ENCODE results near the gene IL17D. TPM values are rescaled to one million over a fixed set of nuclear protein-coding genes. Genes with fewer than 3 reads are reported as not detected.

IL17D gene
- total RNA-seq, 2 experiments from 2014 or later = 0.12 TPM; not detected in 1

DNA sequence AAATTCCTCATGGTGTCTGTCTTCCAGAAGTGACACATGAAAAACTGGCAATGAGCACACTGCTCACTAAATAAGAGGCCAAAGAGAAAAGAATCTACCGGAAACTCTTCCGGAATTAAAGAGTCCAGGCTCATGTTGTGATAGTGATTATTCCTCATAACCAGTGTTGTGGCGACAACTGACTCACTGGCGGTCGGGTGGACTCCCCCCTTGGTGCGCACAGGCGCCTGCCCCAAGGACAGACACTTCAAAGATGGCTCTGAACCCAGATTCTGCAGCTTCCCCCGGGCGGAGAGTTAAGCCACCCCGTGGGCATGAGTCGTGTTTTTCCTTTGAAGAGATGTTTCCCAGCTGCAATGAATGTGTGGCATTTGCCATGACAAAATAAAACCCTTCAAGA, 10.3 kb downstream of the IL17D start:
- Mint-ChIP-seq H3K36me3 (no peaks in the 10 kb centered on the region), H3K27ac (no peak overlapping the region), H3K4me3 (no peak overlapping the region), H3K9me3 (no peaks in the 10 kb centered on the region), H3K27me3 (peaks cover 10% of the 10 kb centered on the region), H3K4me1 (ENCODE audit: low read depth) (peaks cover 6% of the 10 kb centered on the region)
- intact Hi-C loops (cut with micrococcal nuclease) = no loop called here
- POLR2A ChIA-PET = no interaction called here
- no peak for DNase-seq
- CTCF ChIA-PET = interaction anchor here (0.6 to 2.1 kb wide), 4 partner anchors 73 to 227 kb away, joined by 4 to 11 read pairs (median 5); no protein-coding TSS in a partner anchor

DNA sequence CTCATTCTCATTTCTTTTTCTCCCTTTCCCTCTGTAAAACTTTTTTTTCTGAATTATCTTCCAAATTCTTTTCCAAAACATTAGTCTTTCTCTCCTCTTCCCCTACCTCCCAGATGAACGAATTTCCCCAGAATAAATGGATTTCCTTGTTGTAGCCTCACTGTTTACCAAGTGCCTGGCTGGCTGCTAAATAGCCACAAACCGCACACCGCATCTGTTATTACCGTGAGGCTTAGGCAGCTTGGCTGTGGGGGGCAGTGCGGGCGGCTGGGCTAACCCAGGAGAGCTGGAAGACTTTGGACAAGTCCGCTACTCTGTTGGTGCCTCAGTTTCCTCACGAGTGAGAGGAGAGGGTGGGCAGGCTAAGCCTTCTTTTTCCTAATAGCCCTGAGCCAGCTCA, 10.7 kb downstream of the IL17D start:
- H3K4me1 Mint-ChIP-seq (ENCODE audit: low read depth) = peaks cover 6% of the 10 kb centered on the region

DNA sequence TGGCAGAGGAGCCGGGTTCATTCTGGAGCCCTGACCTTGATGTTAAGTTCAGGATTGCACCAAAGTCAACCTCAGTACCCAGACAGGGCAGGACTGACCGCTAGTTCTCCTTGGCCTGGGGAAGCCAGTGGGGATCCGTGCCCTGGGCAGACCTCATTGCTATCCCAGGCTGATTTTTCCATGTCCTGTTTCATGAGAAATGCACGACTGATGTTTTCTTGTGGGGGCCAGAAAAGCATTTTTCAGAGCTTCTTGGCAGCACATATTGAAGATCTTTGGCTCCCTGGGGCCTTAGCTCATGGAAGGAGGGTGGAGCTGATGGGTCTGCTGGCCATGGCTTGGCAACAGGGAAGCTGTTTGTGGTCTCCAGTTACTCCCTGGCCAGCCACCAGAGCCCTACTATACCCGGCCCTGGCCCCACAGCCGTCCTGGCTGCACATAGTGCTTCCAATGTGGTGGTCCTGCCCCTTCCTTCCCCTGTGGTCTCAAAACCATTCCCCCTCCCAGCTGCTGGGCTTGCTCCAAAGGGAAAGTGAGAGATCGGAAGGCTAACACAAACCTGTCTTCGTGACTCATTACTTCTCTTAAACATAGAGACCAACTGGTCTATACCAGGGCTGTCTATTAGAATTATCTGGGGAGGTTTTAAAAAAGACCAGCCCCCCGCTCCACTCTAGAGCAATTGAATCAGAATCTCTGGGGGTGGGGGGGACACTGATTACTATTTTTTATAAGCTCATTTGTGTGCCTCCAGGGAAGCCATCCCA, 11.2 kb downstream of the IL17D start:
- Mint-ChIP-seq H3K27me3 (peaks cover 10% of the 10 kb centered on the region), H3K9me3 (no peaks in the 10 kb centered on the region), H3K36me3 (no peaks in the 10 kb centered on the region), H3K4me3 (no peak overlapping the region), H3K4me1 (ENCODE audit: low read depth) (peaks cover 6% of the 10 kb centered on the region), H3K27ac (no peak overlapping the region)
- DNase-seq = no peak
- intact Hi-C loops (cut with micrococcal nuclease) = no loop called here
- CTCF ChIA-PET = interaction anchor here (1.0 to 2.1 kb wide), 4 partner anchors 8 to 221 kb away, joined by 4 to 11 read pairs (median 5); no protein-coding TSS in a partner anchor
- POLR2A ChIA-PET = no interaction called here

More for the DNA sequence above, 10.7 kb downstream of the IL17D start:
- H3K9me3 Mint-ChIP-seq = no peaks in the 10 kb centered on the region
- no peak for DNase-seq
- peaks cover 10% of the 10 kb centered on the region for H3K27me3 Mint-ChIP-seq
- POLR2A ChIA-PET = no interaction called here
- CTCF ChIA-PET = interaction anchor here (1.4 to 2.1 kb wide), 3 partner anchors 114 to 221 kb away, joined by 4 to 11 read pairs (median 6); no protein-coding TSS in a partner anchor
- H3K27ac Mint-ChIP-seq = no peak overlapping the region
- intact Hi-C loops (cut with micrococcal nuclease) = no loop called here
- H3K4me3 Mint-ChIP-seq = no peak overlapping the region
- H3K36me3 Mint-ChIP-seq = no peaks in the 10 kb centered on the region

DNA sequence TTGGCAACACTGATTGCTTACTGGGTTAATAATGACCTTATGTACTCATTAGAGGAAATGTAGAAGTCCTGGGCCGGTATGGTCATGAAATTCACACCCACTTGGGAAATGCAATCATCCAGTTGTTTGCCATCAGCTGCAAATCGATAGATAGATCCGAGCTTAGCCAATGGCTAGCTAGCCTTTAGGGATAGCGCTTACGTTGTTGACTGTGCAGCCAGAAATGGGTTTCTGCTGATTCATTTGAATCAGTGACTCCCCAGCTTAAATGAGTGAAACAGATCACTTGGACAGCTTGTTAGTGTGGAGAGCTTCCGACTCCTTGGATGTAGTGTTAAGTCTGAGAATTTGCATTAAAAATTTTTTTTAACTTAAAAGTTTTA, 11.8 kb downstream of the IL17D start:
- no peak overlapping the region for H3K27ac Mint-ChIP-seq
- no peaks in the 10 kb centered on the region for H3K9me3 Mint-ChIP-seq
- DNase-seq = no peak
- intact Hi-C loops (cut with micrococcal nuclease) = no loop called here
- H3K4me1 Mint-ChIP-seq (ENCODE audit: low read depth) = peaks cover 6% of the 10 kb centered on the region
- no peaks in the 10 kb centered on the region for H3K36me3 Mint-ChIP-seq
- ChIA-PET CTCF (interaction anchor here (1.0 to 2.1 kb wide), 4 partner anchors 9 to 222 kb away, joined by 4 to 11 read pairs (median 5); no protein-coding TSS in a partner anchor), POLR2A (no interaction called here)
- H3K27me3 Mint-ChIP-seq = peaks cover 10% of the 10 kb centered on the region
- no peak overlapping the region for H3K4me3 Mint-ChIP-seq

DNA sequence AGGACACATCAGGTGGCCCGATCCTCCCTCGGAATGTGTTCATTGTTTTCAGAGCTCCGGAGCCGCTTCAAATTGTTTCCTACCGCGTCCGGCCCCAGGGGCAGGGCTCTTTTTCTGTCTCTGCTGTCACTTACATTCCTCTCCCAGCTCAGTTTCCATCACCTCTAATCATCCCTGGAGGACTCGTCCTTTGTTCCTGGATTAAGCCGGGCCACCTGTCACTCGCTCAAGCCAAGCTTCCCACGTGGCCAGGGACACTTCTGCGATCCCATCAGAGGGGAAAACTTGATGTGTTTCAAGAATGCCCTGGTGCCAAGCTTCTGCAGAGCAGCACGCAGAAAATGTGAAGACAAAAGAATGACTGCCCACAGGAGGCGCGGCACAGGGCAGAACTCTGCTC, 13.5 kb downstream of the IL17D start:
- intact Hi-C loops (cut with micrococcal nuclease) = no loop called here
- Mint-ChIP-seq H3K27ac (no peak overlapping the region), H3K4me1 (ENCODE audit: low read depth) (peaks cover 7% of the 10 kb centered on the region), H3K36me3 (no peaks in the 10 kb centered on the region), H3K4me3 (no peak overlapping the region), H3K9me3 (no peaks in the 10 kb centered on the region), H3K27me3 (peaks cover 11% of the 10 kb centered on the region)
- CTCF ChIA-PET = no interaction called here
- no peak for DNase-seq
- POLR2A ChIA-PET = interaction anchor here (0.8 kb wide), 1 partner anchor 19 kb away, joined by 3 read pairs; no protein-coding TSS in a partner anchor

DNA sequence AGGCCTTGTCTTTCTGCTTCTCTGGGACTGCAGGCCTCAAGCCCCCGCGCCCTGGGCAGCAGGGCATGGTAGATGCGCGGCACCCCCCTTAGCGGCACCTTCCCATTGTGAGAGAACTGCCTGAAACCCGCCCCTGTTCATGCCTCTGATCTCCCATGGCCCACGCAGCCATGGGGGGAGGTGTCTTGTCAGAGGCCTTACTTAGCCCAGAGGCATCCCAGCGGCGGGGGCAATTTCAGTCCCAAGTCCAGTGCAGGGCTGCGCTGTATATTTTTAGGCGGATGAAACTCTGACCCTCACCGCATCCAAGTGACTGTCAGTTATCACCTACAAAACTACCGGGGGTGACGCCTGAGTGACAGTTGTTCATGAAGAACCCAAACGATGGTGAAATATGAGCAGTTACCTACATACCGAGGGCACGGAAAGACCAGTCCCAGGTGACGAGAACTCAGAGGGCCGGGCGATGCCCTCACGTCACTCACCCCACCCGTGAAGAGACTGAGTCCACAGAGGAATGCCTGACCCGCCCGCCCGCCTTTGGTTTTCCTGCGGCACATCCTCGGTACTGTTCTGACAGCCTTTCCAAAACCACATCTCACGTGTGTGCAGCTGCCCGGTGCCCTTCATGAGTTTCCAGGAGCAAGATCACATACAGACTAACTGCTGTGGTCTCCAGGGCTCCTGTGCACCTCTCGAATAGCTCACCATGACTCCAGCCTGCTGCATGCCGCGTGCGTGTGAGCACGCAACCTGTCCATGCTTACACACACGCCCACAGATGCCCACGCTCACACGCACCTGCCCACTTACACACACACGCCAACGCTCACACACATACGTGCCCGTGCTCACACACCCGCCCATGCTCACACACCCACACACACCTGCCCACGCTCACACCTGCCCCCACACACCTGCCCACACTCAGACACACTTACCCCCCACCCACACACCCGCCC, 14.4 kb downstream of the IL17D start:
- no peaks in the 10 kb centered on the region for H3K36me3 Mint-ChIP-seq
- DNase-seq = no peak
- no peaks in the 10 kb centered on the region for H3K9me3 Mint-ChIP-seq
- H3K4me1 Mint-ChIP-seq (ENCODE audit: low read depth) = peaks cover 5% of the 10 kb centered on the region
- ChIA-PET POLR2A (interaction anchor here (0.8 kb wide), 1 partner anchor 20 kb away, joined by 3 read pairs; no protein-coding TSS in a partner anchor), CTCF (no interaction called here)
- H3K27me3 Mint-ChIP-seq = peaks cover 15% of the 10 kb centered on the region
- no peak overlapping the region for H3K27ac Mint-ChIP-seq
- intact Hi-C loops (cut with micrococcal nuclease) = no loop called here
- no peak overlapping the region for H3K4me3 Mint-ChIP-seq

DNA sequence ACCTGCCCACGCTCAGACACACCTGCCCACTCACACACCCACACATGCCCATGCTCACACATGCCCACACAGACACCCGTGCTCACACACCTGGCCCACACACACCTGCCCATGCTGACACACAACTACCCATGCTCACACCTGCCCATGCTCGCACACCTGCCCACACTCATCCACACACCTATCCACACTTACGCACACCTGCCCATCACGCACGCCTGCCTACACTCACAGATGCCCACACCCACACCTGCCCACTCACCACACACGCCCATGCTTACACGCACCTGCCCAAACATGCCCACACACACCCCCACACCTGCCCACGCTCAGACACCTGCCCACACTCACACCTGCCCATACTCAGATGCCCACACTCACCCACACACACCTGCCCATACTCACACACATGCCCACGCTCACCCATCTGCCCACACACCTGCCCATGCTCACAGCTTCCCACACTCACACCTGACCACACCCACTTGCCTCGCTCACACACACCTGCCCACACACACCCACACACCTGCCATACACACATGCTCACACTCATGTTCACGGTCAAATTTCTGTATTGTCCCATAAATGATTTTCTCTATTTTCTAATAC, 15.6 kb downstream of the IL17D start:
- Mint-ChIP-seq H3K4me1 (ENCODE audit: low read depth) (peaks cover 2% of the 10 kb centered on the region), H3K27ac (no peak overlapping the region), H3K27me3 (peaks cover 15% of the 10 kb centered on the region), H3K9me3 (no peaks in the 10 kb centered on the region), H3K36me3 (no peaks in the 10 kb centered on the region), H3K4me3 (no peak overlapping the region)
- CTCF ChIA-PET = no interaction called here
- POLR2A ChIA-PET = no interaction called here
- intact Hi-C loops (cut with micrococcal nuclease) = no loop called here
- no peak for DNase-seq

DNA sequence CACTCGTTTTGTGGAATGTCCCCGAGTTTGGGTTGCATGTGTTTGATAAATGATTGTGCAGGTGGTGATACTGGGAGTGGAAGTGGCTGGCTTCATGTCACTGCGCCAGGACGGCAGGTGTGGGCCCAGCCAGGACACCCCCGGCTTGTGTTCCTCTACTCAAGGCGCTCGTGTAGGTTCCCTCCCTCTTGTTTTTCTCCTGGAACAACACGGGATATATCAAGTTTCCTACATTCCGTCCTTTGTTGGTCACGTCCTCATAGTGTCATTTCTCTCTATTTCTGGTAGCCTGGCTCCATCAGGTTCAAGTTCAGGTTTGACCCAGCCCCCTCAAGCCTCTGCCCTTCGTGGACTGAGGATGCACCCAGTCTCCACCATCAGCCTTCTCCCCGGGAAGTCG, 16.3 kb downstream of the IL17D start:
- Mint-ChIP-seq H3K9me3 (no peaks in the 10 kb centered on the region), H3K27me3 (peaks cover 14% of the 10 kb centered on the region), H3K36me3 (no peaks in the 10 kb centered on the region), H3K27ac (no peak overlapping the region), H3K4me3 (no peak overlapping the region), H3K4me1 (ENCODE audit: low read depth) (peaks cover 2% of the 10 kb centered on the region)
- POLR2A ChIA-PET = no interaction called here
- DNase-seq = no peak
- intact Hi-C loops (cut with micrococcal nuclease) = no loop called here
- CTCF ChIA-PET = no interaction called here

DNA sequence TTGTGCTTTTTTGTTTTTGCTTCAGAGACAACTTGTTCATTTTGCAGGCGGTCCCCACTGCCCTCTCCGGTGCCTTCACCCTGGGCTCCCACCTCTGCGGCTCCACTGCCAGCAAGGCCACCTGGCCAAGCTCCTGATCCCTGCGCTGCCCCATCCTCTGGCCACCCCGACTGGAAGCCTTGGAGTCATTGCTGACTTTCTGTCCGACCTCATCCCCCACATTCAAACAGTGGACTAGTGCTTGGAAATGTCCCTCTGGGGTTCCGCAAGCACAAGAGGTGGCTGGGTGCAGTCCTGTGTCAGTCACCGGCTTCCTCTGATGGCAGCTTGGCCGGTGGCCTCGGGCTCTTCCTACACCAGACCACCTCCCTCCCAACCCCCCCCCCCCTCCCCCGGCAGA, 17.0 kb downstream of the IL17D start:
- Mint-ChIP-seq H3K9me3 (no peaks in the 10 kb centered on the region), H3K4me3 (no peak overlapping the region), H3K4me1 (ENCODE audit: low read depth) (peaks cover 2% of the 10 kb centered on the region), H3K27me3 (peaks cover 12% of the 10 kb centered on the region), H3K36me3 (no peaks in the 10 kb centered on the region), H3K27ac (no peak overlapping the region)
- CTCF ChIA-PET = no interaction called here
- no peak for DNase-seq
- POLR2A ChIA-PET = interaction anchor here (0.5 kb wide), 1 partner anchor 144 kb away, joined by 4 read pairs; no protein-coding TSS in a partner anchor
- intact Hi-C loops (cut with micrococcal nuclease) = no loop called here

DNA sequence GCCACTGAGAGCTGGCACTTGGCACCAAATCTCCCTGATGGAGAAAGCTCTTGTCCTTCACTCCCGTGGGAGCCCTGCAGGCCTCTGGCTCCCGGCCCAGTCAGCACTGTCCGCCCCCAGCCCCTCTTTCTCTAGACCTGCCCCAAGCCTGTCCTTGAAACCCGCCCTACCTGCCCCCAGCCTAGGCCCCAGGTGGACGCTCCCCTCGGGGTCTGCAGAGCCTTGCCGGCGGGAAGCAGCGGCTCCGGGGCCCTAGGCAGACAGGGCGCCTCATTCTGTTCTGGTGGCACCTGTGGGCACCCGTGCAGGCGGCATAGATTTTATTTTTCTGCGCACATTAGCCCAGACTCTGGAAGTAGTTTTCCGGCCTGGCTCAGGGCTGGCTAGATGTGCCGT, 17.6 kb downstream of the IL17D start:
- no peaks in the 10 kb centered on the region for H3K36me3 Mint-ChIP-seq
- H3K4me3 Mint-ChIP-seq = no peak overlapping the region
- peaks cover 2% of the 10 kb centered on the region for H3K4me1 Mint-ChIP-seq (ENCODE audit: low read depth)
- CTCF ChIA-PET = interaction anchor here (2.4 kb wide), 1 partner anchor 17 kb away, joined by 7 read pairs; the partner anchor contains the start of gene IL17D
- no peak overlapping the region for H3K27ac Mint-ChIP-seq
- no peaks in the 10 kb centered on the region for H3K9me3 Mint-ChIP-seq
- POLR2A ChIA-PET = interaction anchor here (0.5 kb wide), 1 partner anchor 144 kb away, joined by 4 read pairs; no protein-coding TSS in a partner anchor
- intact Hi-C loops (cut with micrococcal nuclease) = no loop called here
- no peak for DNase-seq
- peaks cover 12% of the 10 kb centered on the region for H3K27me3 Mint-ChIP-seq

DNA sequence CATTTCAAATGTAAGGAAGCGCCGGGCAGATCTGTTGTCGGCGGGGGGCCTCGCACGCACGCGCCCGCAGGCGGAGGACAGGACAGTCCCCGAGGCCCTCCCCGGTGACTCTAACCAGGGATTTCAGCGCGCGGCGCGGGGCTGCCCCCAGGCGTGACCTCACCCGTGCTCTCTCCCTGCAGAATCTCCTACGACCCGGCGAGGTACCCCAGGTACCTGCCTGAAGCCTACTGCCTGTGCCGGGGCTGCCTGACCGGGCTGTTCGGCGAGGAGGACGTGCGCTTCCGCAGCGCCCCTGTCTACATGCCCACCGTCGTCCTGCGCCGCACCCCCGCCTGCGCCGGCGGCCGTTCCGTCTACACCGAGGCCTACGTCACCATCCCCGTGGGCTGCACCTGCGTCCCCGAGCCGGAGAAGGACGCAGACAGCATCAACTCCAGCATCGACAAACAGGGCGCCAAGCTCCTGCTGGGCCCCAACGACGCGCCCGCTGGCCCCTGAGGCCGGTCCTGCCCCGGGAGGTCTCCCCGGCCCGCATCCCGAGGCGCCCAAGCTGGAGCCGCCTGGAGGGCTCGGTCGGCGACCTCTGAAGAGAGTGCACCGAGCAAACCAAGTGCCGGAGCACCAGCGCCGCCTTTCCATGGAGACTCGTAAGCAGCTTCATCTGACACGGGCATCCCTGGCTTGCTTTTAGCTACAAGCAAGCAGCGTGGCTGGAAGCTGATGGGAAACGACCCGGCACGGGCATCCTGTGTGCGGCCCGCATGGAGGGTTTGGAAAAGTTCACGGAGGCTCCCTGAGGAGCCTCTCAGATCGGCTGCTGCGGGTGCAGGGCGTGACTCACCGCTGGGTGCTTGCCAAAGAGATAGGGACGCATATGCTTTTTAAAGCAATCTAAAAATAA, 18.2 kb downstream of the IL17D start:
- POLR2A ChIA-PET = interaction anchor here (1.1 kb wide), 1 partner anchor 10 kb away, joined by 3 read pairs; no protein-coding TSS in a partner anchor
- Mint-ChIP-seq H3K4me1 (ENCODE audit: low read depth) (peaks cover 2% of the 10 kb centered on the region), H3K27me3 (peaks cover 12% of the 10 kb centered on the region), H3K4me3 (peak overlapping the region; percentile 26), H3K9me3 (no peaks in the 10 kb centered on the region), H3K27ac (no peak overlapping the region), H3K36me3 (no peaks in the 10 kb centered on the region)
- intact Hi-C loops (cut with micrococcal nuclease) = no loop called here
- CTCF ChIA-PET = interaction anchor here (1.1 to 2.4 kb wide), 3 partner anchors 11 to 18 kb away, joined by 3 to 7 read pairs (median 4); partner anchors contain the start of gene IL17D
- DNase-seq = peak; percentile 20
